Pancreas (tissue), 10 donors: Measurements from ENCODE around the gene SLC13A1. TPM values are rescaled to one million over a fixed set of nuclear protein-coding genes. Genes with fewer than 3 reads are reported as not detected.

Source experiments
- ATAC-seq, 4 donors: fragments of 200-7000 bp; cut with Tn5 transposase; one replicate each; pipeline versions ENCODE4 v1.8.0 to v1.9.1; 2020; ENCODE audit warnings: mild to moderate bottlenecking in 4 of 4, moderate library complexity in 4 of 4
- DNase-seq, 6 donors: peaks; one replicate each; pipeline ENCODE4 v3.0.0-alpha.2; 2020
- FAIRE-seq: peaks from 2 replicates; lab custom pipeline; 2012; peaks lifted over from hg19 to GRCh38; lab: Jason Lieb, UNC
- H3K27ac ChIP-seq, 4 donors: fragments of 200-600 bp; sonication (generic); 1 replicate in 3 of 4; 2 replicates in 1 of 4; pipeline versions ENCODE4 v1.5.0 to v1.8.0; 2020
- H3K27me3 ChIP-seq, 4 donors: fragments of 200-600 bp; one replicate each; pipeline ENCODE4 v1.8.0; 2021
- H3K36me3 ChIP-seq, 3 donors: fragments of 200-600 bp; sonication (generic) in 1 of 3; one replicate each; pipeline versions ENCODE4 v1.5.0 to v1.8.0; 2020 to 2021
- H3K4me1 ChIP-seq, 3 donors: fragments of 200-600 bp; one replicate each; pipeline ENCODE4 v1.8.0; 2021
- H3K4me3 ChIP-seq, 4 donors: fragments of 200-600 bp; sonication (generic) in 2 of 4; one replicate each; pipeline versions ENCODE4 v1.5.0 to v1.8.0; 2020 to 2021
- H3K9me3 ChIP-seq, 4 donors: fragments of 200-600 bp; one replicate each; pipeline ENCODE4 v1.8.0; 2021
- WGBS, 2 donors: extraction: QIAGEN DNeasy Blood & Tissue Kit; methylation state at CpG; one replicate each; pipeline ENCODE4 v1.1.7; 2013; 5-methylcytosine and 5-hydroxymethylcytosine counted together
- intact Hi-C, 3 donors: fragments of 100-400 bp; cut with DNase I; formaldehyde crosslinking; loops; one replicate each; pipeline versions ENCODE4 v1.11.1 to v1.14.2; 2022
- polyA plus RNA-seq, 2 donors: library from polyadenylated mRNA; stranded (reverse); fragments of 200-250 nt; gene quantifications; one replicate each; pipeline ENCODE4 v1.2.3, GENCODE V29; 2013
- total RNA-seq, 6 donors: library from RNA; stranded (reverse); fragmentation: NEBNext Ultra II Directional in 4 of 6; extraction: Animal tissue kit (Norgen Biotek cat#: 25700) in 4 of 6; gene quantifications; one replicate each; pipeline versions ENCODE4 v1.2.1 to v1.2.4, GENCODE V29; 2021 to 2023
- TF ChIP-seq, protein P1 (sequence below), 4 donors: fragments of 200-600 bp; sonication (generic) in 3 of 4; IDR thresholded peaks; one replicate each; pipeline versions ENCODE4 v1.5.0 to v1.8.0; 2021; ENCODE audit warnings: antibody characterized with exemption in 4 of 4
- donor health status: healthy with polysubstance abuse.
- donor health status: DM: no; HTN: no; CAD: no; lungs with moderate emphysema.
- donor health status: DM: no; HTN: no; CAD: no.
- donor health status: control.
- donor health status: control.
- donor health status: Bipolar disorder and iron deficiency.
- donor health status: DM: yes; HTN: yes; CAD: no.
- donor health status: DM: no; HTN: no; CAD: no.
- donor health status: DM: no; HTN: no; CAD: no.
- donor health status: DM: yes; HTN: yes; CAD: no.

Gene SLC13A1
- total and polyA plus RNA-seq, 8 donors: 0.02 to 0.19 (median 0.09) TPM; not detected in 3

DNA sequence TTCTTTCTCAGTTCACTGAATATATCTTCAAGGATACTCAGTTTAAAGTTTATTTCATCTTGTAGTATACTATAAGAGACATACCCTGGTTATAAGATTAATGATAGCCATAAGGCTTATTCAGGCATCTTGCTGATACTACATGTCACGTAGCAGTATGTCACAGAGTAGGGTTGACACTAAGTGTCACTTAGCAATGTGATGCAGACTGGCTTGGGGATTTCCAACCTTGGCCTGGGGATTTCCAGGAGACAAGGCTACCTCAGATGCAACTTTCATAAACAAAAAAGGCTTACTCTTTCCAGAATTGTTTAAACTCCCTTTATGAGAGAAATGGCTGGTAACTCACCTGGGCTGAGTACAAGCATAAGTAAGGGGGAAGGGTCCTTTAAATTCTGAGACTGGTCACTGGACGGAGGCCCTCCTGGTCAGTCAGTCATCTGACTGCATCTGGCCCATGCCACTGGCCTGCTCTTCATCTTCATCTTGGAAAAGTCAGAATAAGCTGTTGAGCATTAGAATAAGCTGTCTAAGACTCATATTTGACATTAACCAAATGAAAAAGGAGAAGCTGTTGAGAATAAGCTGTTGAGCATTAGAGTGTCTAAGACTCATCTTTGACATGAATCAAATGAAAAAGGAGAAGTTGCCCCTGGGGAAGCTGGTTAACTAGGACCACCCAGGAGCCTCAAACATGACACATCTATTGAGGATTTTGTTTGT, 9.5 kb downstream of the SLC13A1 start:
- no peaks in the 10 kb centered on the region for H3K27me3 ChIP-seq
- peak overlapping the region in 3 of 4 donors; percentile 48 to 74 (median 59) for H3K27ac ChIP-seq
- H3K9me3 ChIP-seq: no peaks in the 10 kb centered on the region
- TF ChIP-seq, protein P1, sequence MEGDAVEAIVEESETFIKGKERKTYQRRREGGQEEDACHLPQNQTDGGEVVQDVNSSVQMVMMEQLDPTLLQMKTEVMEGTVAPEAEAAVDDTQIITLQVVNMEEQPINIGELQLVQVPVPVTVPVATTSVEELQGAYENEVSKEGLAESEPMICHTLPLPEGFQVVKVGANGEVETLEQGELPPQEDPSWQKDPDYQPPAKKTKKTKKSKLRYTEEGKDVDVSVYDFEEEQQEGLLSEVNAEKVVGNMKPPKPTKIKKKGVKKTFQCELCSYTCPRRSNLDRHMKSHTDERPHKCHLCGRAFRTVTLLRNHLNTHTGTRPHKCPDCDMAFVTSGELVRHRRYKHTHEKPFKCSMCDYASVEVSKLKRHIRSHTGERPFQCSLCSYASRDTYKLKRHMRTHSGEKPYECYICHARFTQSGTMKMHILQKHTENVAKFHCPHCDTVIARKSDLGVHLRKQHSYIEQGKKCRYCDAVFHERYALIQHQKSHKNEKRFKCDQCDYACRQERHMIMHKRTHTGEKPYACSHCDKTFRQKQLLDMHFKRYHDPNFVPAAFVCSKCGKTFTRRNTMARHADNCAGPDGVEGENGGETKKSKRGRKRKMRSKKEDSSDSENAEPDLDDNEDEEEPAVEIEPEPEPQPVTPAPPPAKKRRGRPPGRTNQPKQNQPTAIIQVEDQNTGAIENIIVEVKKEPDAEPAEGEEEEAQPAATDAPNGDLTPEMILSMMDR (IDR thresholded peaks at IDR 0.05): no peak
- WGBS, 2 donors: 81 to 83% methylated on average over 2 of the region's 2 CpGs
- no peaks in the 10 kb centered on the region for H3K36me3 ChIP-seq
- H3K4me3 ChIP-seq: no peak overlapping the region
- intact Hi-C loops: no loop called here
- no peak for DNase-seq
- no peak for FAIRE-seq
- peak in 2 of 4 donors; percentile 37 to 38 for ATAC-seq
- peaks cover 7 to 20% (median 19%) of the 10 kb centered on the region in 3 donors for H3K4me1 ChIP-seq

- FAIRE-seq (no peak), DNase-seq (no peak), ATAC-seq (no peak)
- intact Hi-C loops: no loop called here
- Histone ChIP-seq H3K27me3 (no peaks in the 10 kb centered on the region), H3K9me3 (no peaks in the 10 kb centered on the region), H3K27ac (no peak overlapping the region), H3K4me3 (no peak overlapping the region), H3K36me3 (no peaks in the 10 kb centered on the region), H3K4me1 (peaks cover 6 to 11% (median 7%) of the 10 kb centered on the region in 3 donors)
- WGBS, 2 donors: 45 to 48% methylated on average over 3 of the region's 3 CpGs
- TF ChIP-seq, protein P1 (IDR thresholded peaks at IDR 0.05): no peak
Observed at GRCh38 chr7:123185756-123186155, 14.0 kb downstream of the SLC13A1 start.

- TF ChIP-seq, protein P1 (IDR thresholded peaks at IDR 0.05): no peak
- FAIRE-seq: no peak
- intact Hi-C loops: no loop called here
Observed at GRCh38 chr7:123184271-123184670, 15.5 kb downstream of the SLC13A1 start.

DNA sequence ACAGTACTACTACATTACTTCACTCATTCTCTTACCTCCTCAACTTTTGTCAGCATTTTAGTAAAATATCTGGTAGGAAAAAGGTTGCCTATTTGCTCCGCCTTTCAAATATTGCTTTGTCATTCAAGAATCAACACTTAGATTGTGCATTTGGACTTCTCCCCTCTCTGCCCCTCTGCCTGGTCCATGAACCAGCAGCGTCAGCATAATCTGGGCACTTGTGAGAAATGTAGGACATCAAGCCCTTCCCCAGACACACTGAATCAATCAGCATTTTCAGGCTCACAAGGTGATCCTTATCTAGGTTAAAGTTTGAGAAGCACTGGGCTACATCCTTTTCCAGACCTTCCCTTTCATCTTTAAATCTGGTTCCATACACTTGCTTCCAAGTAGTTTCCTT, 16.3 kb downstream of the SLC13A1 start:
- no peaks in the 10 kb centered on the region for H3K9me3 ChIP-seq
- 81 to 88% methylated on average over 2 of the region's 2 CpGs for WGBS, 2 donors
- intact Hi-C loops: no loop called here
- no peak overlapping the region for H3K4me3 ChIP-seq
- no peak overlapping the region for H3K27ac ChIP-seq
- no peaks in the 10 kb centered on the region for H3K27me3 ChIP-seq
- FAIRE-seq (no peak), ATAC-seq (no peak), DNase-seq (no peak)
- TF ChIP-seq, protein P1 (IDR thresholded peaks at IDR 0.05): no peak
- no peaks in the 10 kb centered on the region for H3K36me3 ChIP-seq
- H3K4me1 ChIP-seq: no peaks in the 10 kb centered on the region

More at GRCh38 chr7:123184271-123184670, 15.5 kb downstream of the SLC13A1 start:
- no peak overlapping the region for H3K27ac ChIP-seq
- H3K4me3 ChIP-seq: no peak overlapping the region
- H3K9me3 ChIP-seq: no peaks in the 10 kb centered on the region
- H3K27me3 ChIP-seq: no peaks in the 10 kb centered on the region
- ATAC-seq (no peak), DNase-seq (no peak)
- H3K4me1 ChIP-seq: no peaks in the 10 kb centered on the region
- no peaks in the 10 kb centered on the region for H3K36me3 ChIP-seq

- FAIRE-seq (no peak), ATAC-seq (no peak), DNase-seq (no peak)
- Histone ChIP-seq H3K4me3 (no peak overlapping the region), H3K4me1 (no peaks in the 10 kb centered on the region), H3K27me3 (no peaks in the 10 kb centered on the region), H3K27ac (no peak overlapping the region), H3K36me3 (no peaks in the 10 kb centered on the region), H3K9me3 (no peaks in the 10 kb centered on the region)
- TF ChIP-seq, protein P1 (IDR thresholded peaks at IDR 0.05): no peak
- intact Hi-C loops: no loop called here
Observed at GRCh38 chr7:123177442-123177841, 22.3 kb downstream of the SLC13A1 start.
